Fibroblast of lung (primary cell): ENCODE results near the gene HNRNPA0. TPM values are rescaled to one million over a fixed set of nuclear protein-coding genes. Genes with fewer than 3 reads are reported as not detected.

Experiments
- DNase-seq, 2 donors: peaks; one replicate each; pipeline versions ENCODE4 v3.0.0 to v3.0.0-alpha.2; 2010; ENCODE audit warnings: low read depth in 2 of 2
- H2AFZ ChIP-seq: 2 replicates; pipeline ENCODE4 v1.5.1; 2012; ENCODE audit warnings: low read length, control low read depth, inconsistent platforms
- H3K27ac ChIP-seq: 2 replicates; pipeline ENCODE4 v1.5.1; 2011; ENCODE audit warnings: low read length, control low read depth; ENCODE audit not compliant: insufficient read depth
- H3K27me3 ChIP-seq: 2 replicates; pipeline ENCODE4 v1.5.1; 2011; ENCODE audit warnings: mild to moderate bottlenecking, low read length; ENCODE audit not compliant: control insufficient read depth, insufficient read depth
- H3K36me3 ChIP-seq: 2 replicates; pipeline ENCODE4 v1.5.1; 2011; ENCODE audit warnings: low read length; ENCODE audit not compliant: control insufficient read depth, insufficient read depth
- H3K4me1 ChIP-seq: 2 replicates; pipeline ENCODE4 v1.5.1; 2011; ENCODE audit warnings: low read length; ENCODE audit not compliant: control insufficient read depth, insufficient read depth; ENCODE audit errors: extremely low read depth
- H3K4me2 ChIP-seq: 2 replicates; pipeline ENCODE4 v1.5.1; 2011; ENCODE audit warnings: low read length, control low read depth; ENCODE audit not compliant: insufficient read depth; ENCODE audit errors: extremely low read depth
- H3K4me3 ChIP-seq, 4 experiments: fragments of 200-600 bp in 1 of 4; sonication (generic) in 1 of 4; replicated peaks in 1 of 4; 2 replicates each; pipeline ENCODE4 v1.5.1; 2011 to 2016; ENCODE audit warnings: low read length in 4 of 4, low read depth in 3 of 4, mild to moderate bottlenecking in 3 of 4, control low read depth in 2 of 4, inconsistent platforms in 1 of 4, mixed read lengths in 1 of 4; ENCODE audit not compliant: insufficient read depth in 1 of 4; ENCODE audit errors: control extremely low read depth in 1 of 4
- H3K79me2 ChIP-seq: 2 replicates; pipeline ENCODE4 v1.5.1; 2012; ENCODE audit warnings: mild to moderate bottlenecking, low read length, inconsistent platforms; ENCODE audit not compliant: control insufficient read depth, insufficient read depth
- H3K9ac ChIP-seq: 2 replicates; pipeline ENCODE4 v1.5.1; 2011; ENCODE audit warnings: mild to moderate bottlenecking, low read length, control low read depth; ENCODE audit not compliant: insufficient read depth
- H3K9me3 ChIP-seq: 2 replicates; pipeline ENCODE4 v1.5.1; 2012; ENCODE audit warnings: low read depth, low read length; ENCODE audit not compliant: control insufficient read depth, insufficient read depth
- H4K20me1 ChIP-seq: 2 replicates; pipeline ENCODE4 v1.5.1; 2011; ENCODE audit warnings: low read length; ENCODE audit not compliant: control insufficient read depth, insufficient read depth; ENCODE audit errors: extremely low read depth
- CTCF ChIP-seq, 2 donors: IDR thresholded peaks in 1 of 2; conservative IDR thresholded peaks in 1 of 2; 1 replicate in 1 of 2; 2 replicates in 1 of 2; pipeline ENCODE4 v1.5.1; 2011 to 2012; ENCODE audit warnings: low read length in 2 of 2, control low read depth in 1 of 2, inconsistent platforms in 1 of 2, low read depth in 1 of 2, mild to moderate bottlenecking in 1 of 2
- EZH2 ChIP-seq: IDR thresholded peaks from 2 replicates; pipeline ENCODE4 v1.5.1; 2012; ENCODE audit warnings: low read length, control low read depth, mild to moderate bottlenecking; ENCODE audit errors: missing control alignments
- polyA plus RNA-seq, 2 donors: library from polyadenylated mRNA; depleted of rRNA in 1 of 2; stranded (reverse) in 1 of 2; unstranded in 1 of 2; fragments of >200 nt; gene quantifications; 2 replicates each; pipeline ENCODE4 v1.2.1, GENCODE V29; 2011 to 2012; ENCODE audit warnings: missing spikeins in 1 of 2
- total RNA-seq: library from RNA; depleted of rRNA; stranded (reverse); fragments of >200 nt; gene quantifications from 2 replicates; pipeline ENCODE4 v1.2.1, GENCODE V29; 2014

The HNRNPA0 gene
- total and polyA plus RNA-seq, 2 donors (not counting 1 experiment from before 2014, with no cell fraction given) = 9.4 to 11.6 TPM

DNA sequence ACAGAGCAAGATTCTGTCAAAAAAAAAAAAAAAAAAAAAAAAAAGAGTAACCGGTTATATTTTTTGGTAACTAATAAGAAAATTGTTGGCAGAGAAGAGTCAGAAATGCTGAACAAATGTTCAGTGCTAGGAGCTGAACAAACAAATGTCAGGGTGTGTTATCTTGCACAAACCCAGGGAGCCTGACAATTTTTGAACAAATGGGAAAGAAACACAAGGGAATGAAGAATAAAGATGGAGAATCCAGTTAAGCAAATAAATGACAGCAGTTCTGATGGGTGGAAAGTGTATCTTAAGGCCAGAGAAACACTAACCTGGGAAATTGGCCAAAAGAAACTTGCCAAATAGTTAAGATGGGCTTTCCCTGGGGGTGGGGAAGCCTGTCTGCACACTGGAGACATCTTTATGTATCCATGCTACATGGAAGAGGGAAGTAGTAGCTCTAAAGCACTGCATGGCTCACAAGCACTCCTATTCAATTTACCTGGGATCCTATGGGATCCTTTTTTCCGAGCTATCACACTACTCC, 42.0 kb downstream of the HNRNPA0 start:
- Histone ChIP-seq H3K27ac (no peak overlapping the region), H3K36me3 (no peaks in the 10 kb centered on the region), H3K27me3 (no peaks in the 10 kb centered on the region), H3K4me3 (no peak overlapping the region), H3K9ac (no peak overlapping the region), H4K20me1 (no peaks in the 10 kb centered on the region), H3K79me2 (no peaks in the 10 kb centered on the region), H3K9me3 (no peaks in the 10 kb centered on the region), H3K4me1 (no peaks in the 10 kb centered on the region), H2AFZ (no peak overlapping the region), H3K4me2 (no peak overlapping the region)
- DNase-seq = no peak
- TF ChIP-seq EZH2 (no peak), CTCF (conservative IDR thresholded peaks at IDR 0.05 in 1 of 2, IDR thresholded peaks at IDR 0.05 in 1 of 2; ENCODE audit: low read depth in 1 of 2, low read length in 2 of 2) (no peak)

DNA sequence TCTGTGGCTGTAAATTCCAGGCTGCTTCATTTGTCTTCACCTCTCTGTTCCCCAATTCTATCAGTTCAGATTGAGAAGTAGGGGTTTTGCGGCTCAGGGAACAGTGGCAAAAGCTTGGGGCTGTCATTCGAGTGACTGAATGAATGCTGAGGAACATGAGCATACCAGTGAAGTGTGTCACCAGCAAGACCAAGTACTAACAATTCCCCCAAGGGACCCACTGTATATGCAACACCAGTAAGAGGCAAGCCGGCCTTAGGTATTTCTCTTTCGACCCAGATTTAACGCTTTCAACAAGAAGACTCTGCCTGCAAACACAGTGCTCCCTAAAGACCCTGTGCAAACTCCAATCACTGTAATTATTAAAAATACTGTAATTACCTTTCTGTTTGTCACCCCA, 44.1 kb downstream of the HNRNPA0 start:
- Histone ChIP-seq H3K79me2 (no peaks in the 10 kb centered on the region), H3K9me3 (no peaks in the 10 kb centered on the region), H3K27ac (no peak overlapping the region), H2AFZ (no peak overlapping the region), H3K4me2 (no peak overlapping the region), H3K9ac (no peak overlapping the region), H3K27me3 (no peaks in the 10 kb centered on the region), H3K36me3 (no peaks in the 10 kb centered on the region), H3K4me1 (no peaks in the 10 kb centered on the region), H4K20me1 (no peaks in the 10 kb centered on the region), H3K4me3 (no peak overlapping the region)
- no peak for DNase-seq
- TF ChIP-seq CTCF (conservative IDR thresholded peaks at IDR 0.05 in 1 of 2, IDR thresholded peaks at IDR 0.05 in 1 of 2; ENCODE audit: low read depth in 1 of 2, low read length in 2 of 2) (no peak), EZH2 (no peak)

GRCh38 chr5:137708796-137709559, 45.2 kb downstream of the HNRNPA0 start:
- Histone ChIP-seq H3K4me2 (no peak overlapping the region), H4K20me1 (no peaks in the 10 kb centered on the region), H3K27me3 (no peaks in the 10 kb centered on the region), H3K4me1 (no peaks in the 10 kb centered on the region), H3K4me3 (no peak overlapping the region), H3K79me2 (no peaks in the 10 kb centered on the region), H2AFZ (no peak overlapping the region), H3K27ac (no peak overlapping the region), H3K36me3 (no peaks in the 10 kb centered on the region), H3K9me3 (no peaks in the 10 kb centered on the region), H3K9ac (no peak overlapping the region)
- DNase-seq = no peak
- TF ChIP-seq CTCF (conservative IDR thresholded peaks at IDR 0.05 in 1 of 2, IDR thresholded peaks at IDR 0.05 in 1 of 2; ENCODE audit: low read depth in 1 of 2, low read length in 2 of 2) = no peak
